HG02623 (cell line): ENCODE measurements around the gene TAS2R50.

Source experiments
- ATAC-seq: cut with Tn5 transposase; IDR thresholded peaks from one replicate; pipeline ENCODE4 v1.9.1; 2021; ENCODE audit warnings: moderate library complexity; ENCODE audit not compliant: unreplicated experiment

Gene TAS2R50

GRCh38 chr12:10956085-10956484 is 30.6 kb downstream of the TAS2R50 start:
- ATAC-seq, result no peak

GRCh38 chr12:10952645-10953044 is 34.1 kb downstream of the TAS2R50 start:
- ATAC-seq, result no peak

GRCh38 chr12:10943167-10943566 is 43.5 kb downstream of the TAS2R50 start:
- no peak for ATAC-seq

- ATAC-seq, result no peak
Observed at GRCh38 chr12:10941916-10942607, 44.6 kb downstream of the TAS2R50 start.

- ATAC-seq, result no peak
Observed at GRCh38 chr12:10941369-10941768, 45.3 kb downstream of the TAS2R50 start.

GRCh38 chr12:10940389-10940788 is 46.3 kb downstream of the TAS2R50 start:
- ATAC-seq, result no peak

- no peak for ATAC-seq
Observed at GRCh38 chr12:10939163-10939562, 47.5 kb downstream of the TAS2R50 start, which contains the start of gene TAS2R14. Gene TAS2R14 (minus strand): TSS chr12:10939263. CDS start chr12:10939207, 56 bp downstream.

GRCh38 chr12:10936506-10936905 is 50.2 kb downstream of the TAS2R50 start:
- no peak for ATAC-seq
